ENCODE data around the gene F13A1. TPM values are rescaled to one million over a fixed set of nuclear protein-coding genes. Genes with fewer than 3 reads are reported as not detected.

The F13A1 gene
- total RNA-seq, 4 donors from 2014 or later: 9.7 to 32.7 (median 17.2) TPM

DNA sequence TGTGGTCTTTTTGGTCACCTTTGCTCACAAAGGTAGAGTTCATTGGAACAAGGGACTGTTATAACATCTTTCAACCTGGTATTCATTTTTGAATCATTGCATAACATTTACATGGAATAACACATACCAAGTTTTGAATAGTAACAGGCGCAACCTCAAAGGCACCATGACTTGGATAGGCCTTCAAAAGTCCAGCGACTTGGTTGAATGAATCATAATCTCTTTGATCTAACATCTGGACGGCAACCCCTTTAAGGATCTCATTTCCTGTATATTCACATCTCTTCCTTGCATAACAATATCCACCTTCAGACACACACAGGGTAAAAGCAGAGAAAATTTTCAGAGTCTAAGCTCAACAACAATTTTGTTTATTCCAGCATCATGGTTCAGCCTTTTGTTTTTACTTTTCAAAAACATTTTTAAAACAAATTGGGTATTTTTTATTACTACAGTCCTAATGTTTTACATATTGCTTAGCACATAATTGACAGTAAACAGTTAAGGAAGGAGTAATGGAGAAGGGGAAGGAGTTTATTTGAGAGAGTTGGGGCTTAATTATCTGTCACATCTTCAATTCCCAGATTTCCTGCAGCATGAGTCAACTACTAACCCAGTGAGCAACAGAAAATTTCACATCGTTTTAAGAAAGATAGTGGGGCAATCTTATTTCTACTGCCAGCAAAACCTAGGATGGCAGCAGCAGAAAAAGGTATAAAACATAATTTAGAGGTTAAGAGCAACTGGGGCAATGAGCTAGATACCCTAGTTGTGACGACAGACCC, 41.8 kb upstream of the F13A1 start:
- Histone ChIP-seq H3K27ac (no peak overlapping the region), H3K36me3 (no peaks in the 10 kb centered on the region), H3K9me3 (no peaks in the 10 kb centered on the region), H3K27me3 (no peaks in the 10 kb centered on the region), H3K4me3 (no peak overlapping the region), H3K4me1 (peaks cover 2% of the 10 kb centered on the region)
- 52% methylated on average over 5 of the region's 5 CpGs for WGBS
- TF ChIP-seq POLR2AphosphoS5 (IDR thresholded peaks at IDR 0.05): no peak
- no peak for TF ChIP-seq POLR2A (IDR thresholded peaks at IDR 0.05)
- no peak for TF ChIP-seq EP300 (IDR thresholded peaks at IDR 0.05)
- no peak for TF ChIP-seq CTCF (IDR thresholded peaks at IDR 0.05)
- no peak for DNase-seq (ENCODE audit: low spot score in 2 of 2)

- DNase-seq (ENCODE audit: low spot score in 2 of 2): no peak
- no peak overlapping the region for H3K27ac ChIP-seq
- TF ChIP-seq CTCF (IDR thresholded peaks at IDR 0.05): no peak
- TF ChIP-seq POLR2AphosphoS5 (IDR thresholded peaks at IDR 0.05): no peak
- TF ChIP-seq EP300 (IDR thresholded peaks at IDR 0.05): no peak
- no peak for TF ChIP-seq POLR2A (IDR thresholded peaks at IDR 0.05)
- H3K4me3 ChIP-seq: no peak overlapping the region
- no peaks in the 10 kb centered on the region for H3K27me3 ChIP-seq
- WGBS: 69% methylated on average over 3 of the region's 3 CpGs
- H3K4me1 ChIP-seq: peaks cover 2% of the 10 kb centered on the region
- no peaks in the 10 kb centered on the region for H3K36me3 ChIP-seq
- no peaks in the 10 kb centered on the region for H3K9me3 ChIP-seq
Observed at GRCh38 chr6:6357530-6357929, 37.1 kb upstream of the F13A1 start.

DNA sequence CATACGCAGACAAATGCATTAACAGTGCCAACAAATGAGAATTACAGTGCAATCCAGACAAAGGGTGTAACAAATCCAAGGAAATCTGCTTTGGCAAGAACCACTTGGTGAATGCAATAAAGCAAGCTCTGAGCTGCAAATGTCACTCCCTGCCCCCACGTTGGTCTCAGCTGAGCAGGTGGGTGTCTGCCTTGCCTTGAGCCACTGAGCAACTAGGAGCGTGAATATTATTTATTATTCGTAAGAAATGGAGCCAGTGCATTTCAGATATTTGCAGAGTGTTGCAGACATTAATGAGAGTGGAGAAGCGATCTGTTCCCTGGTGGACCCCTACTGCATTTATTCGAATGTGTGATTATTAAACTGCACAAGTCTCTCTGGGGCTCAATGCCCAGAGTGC, 36.6 kb upstream of the F13A1 start:
- H3K4me1 ChIP-seq: peaks cover 2% of the 10 kb centered on the region
- H3K27me3 ChIP-seq: no peaks in the 10 kb centered on the region
- H3K27ac ChIP-seq: no peak overlapping the region
- H3K9me3 ChIP-seq: no peaks in the 10 kb centered on the region
- H3K36me3 ChIP-seq: no peaks in the 10 kb centered on the region
- 45% methylated on average over 6 of the region's 6 CpGs for WGBS
- no peak for DNase-seq (ENCODE audit: low spot score in 2 of 2)
- TF ChIP-seq CTCF (IDR thresholded peaks at IDR 0.05): no peak
- no peak for TF ChIP-seq EP300 (IDR thresholded peaks at IDR 0.05)
- no peak for TF ChIP-seq POLR2A (IDR thresholded peaks at IDR 0.05)
- TF ChIP-seq POLR2AphosphoS5 (IDR thresholded peaks at IDR 0.05): no peak
- no peak overlapping the region for H3K4me3 ChIP-seq

- H3K27ac ChIP-seq: no peak overlapping the region
- TF ChIP-seq POLR2AphosphoS5 (IDR thresholded peaks at IDR 0.05) (no peak), CTCF (IDR thresholded peaks at IDR 0.05) (no peak), EP300 (IDR thresholded peaks at IDR 0.05) (no peak), POLR2A (IDR thresholded peaks at IDR 0.05) (no peak)
- H3K36me3 ChIP-seq: no peaks in the 10 kb centered on the region
- H3K9me3 ChIP-seq: no peaks in the 10 kb centered on the region
- 91% methylated on average over 6 of the region's 6 CpGs for WGBS
- H3K4me3 ChIP-seq: no peak overlapping the region
- no peak for DNase-seq (ENCODE audit: low spot score in 2 of 2)
- no peaks in the 10 kb centered on the region for H3K4me1 ChIP-seq
- no peaks in the 10 kb centered on the region for H3K27me3 ChIP-seq
Observed at GRCh38 chr6:6352772-6353171, 32.3 kb upstream of the F13A1 start.

DNA sequence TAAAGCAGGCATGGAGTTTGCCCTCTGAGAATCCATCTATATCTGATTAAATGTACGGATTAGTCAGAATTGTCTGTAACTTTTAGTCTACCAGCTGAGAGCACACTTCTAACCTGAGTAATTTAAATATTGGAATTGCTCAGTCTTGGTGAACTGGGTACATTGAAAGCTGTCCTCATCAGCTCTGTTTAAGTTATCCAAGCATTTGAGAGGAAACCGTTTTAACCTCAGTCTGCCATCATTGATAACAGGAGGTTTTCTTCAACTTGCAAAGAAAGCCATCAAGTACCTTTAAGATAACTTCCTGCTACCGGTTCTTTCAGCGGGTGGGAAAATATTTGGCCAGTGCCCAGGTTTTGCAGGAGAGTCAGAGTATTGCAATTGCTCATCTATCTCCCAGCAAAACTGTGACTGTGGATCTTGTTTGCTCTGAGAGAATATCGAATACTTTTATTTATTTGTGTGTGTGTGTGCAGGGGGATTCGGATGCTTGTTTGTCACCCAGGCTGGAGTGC, 31.1 kb upstream of the F13A1 start:
- Histone ChIP-seq H3K4me3 (no peak overlapping the region), H3K36me3 (no peaks in the 10 kb centered on the region), H3K27ac (no peak overlapping the region), H3K9me3 (no peaks in the 10 kb centered on the region), H3K27me3 (no peaks in the 10 kb centered on the region), H3K4me1 (no peaks in the 10 kb centered on the region)
- 48% methylated on average over 6 of the region's 6 CpGs for WGBS
- DNase-seq (ENCODE audit: low spot score in 2 of 2): no peak
- TF ChIP-seq POLR2A (IDR thresholded peaks at IDR 0.05) (no peak), CTCF (IDR thresholded peaks at IDR 0.05) (no peak)

All from suprapubic skin (tissue), 4 donors.